Stimulated activated naive CD8-positive, alpha-beta T cell treated with anti-CD3 and anti-CD28 coated beads, Interleukin-15, Interleukin-2, amounts not matched to agents 100 U/mL and 50 U/mL, for 24 hours (primary cell): ENCODE data around the gene RASAL1.

Experiments
- ATAC-seq: fragments of 150-1000 bp; cut with Tn5 transposase; one replicate; pipeline ENCODE4 v1.10.0; 2021
- DNase-seq: peaks from one replicate; pipeline ENCODE4 v3.0.0; 2021

The RASAL1 gene

DNA sequence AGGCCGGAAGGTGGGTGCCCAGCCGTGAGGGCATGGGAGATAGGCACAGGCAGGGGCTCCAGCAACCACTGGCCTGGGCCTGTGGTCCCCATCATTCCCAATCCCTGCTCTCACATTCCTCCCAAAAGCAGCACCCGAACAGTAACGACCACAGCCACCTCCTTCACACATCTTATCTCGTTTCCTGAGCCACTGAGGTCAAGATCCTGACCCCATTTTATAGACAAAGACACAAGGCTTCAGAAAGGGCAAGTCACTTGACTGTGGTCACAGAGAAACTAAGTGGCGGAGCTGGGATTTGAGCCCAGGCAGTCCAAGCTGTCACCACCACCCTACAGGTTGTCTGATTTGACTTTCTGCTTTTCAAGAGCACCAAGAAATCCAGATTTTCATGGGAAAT is 40.2 kb downstream of the RASAL1 start:
- DNase-seq: no peak
- no peak for ATAC-seq

DNA sequence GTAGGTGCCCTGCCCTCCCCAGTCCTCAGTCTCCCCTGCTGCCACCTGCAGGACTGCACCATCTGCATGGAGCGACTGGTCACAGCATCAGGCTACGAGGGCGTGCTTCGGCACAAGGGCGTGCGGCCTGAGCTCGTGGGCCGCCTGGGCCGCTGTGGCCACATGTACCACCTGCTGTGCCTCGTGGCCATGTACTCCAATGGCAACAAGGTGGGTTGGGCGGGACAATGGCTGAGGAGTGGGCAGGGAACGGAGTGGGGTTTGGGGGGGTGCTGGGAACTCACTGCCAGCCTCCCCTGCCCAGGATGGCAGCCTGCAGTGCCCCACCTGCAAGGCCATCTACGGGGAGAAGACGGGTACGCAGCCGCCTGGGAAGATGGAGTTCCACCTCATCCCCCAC is 40.8 kb downstream of the RASAL1 start:
- no peak for DNase-seq
- no peak for ATAC-seq

DNA sequence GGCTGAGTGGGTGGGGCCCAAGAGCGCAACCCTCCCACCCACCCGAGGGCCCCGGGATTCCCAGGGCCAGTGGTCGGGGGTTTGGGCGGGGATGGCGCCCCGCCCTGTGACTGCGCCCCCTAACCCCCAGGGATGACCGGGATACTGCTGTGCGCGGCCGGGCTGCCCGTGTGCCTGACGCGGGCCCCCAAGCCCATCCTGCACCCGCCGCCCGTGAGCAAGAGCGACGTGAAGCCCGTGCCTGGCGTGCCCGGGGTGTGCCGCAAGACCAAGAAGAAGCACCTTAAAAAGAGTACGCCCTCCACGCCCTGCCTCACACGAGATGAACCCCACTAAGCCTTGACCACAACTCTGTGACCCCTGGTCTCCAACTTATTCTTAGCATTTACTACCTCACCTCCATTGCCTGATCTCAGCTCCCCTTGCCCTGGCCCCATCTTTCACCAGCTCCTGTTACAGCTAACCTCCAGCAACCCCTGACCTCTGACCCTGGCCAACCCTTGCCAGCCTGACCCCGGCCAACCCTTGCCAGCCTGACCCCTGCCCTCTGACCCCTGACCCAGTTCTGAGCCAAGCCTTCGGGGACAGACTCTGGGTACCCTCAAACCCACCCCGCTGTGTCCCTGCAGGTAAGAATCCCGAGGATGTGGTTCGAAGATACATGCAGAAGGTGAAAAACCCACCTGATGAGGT is 42.0 kb downstream of the RASAL1 start:
- ATAC-seq: no peak

DNA sequence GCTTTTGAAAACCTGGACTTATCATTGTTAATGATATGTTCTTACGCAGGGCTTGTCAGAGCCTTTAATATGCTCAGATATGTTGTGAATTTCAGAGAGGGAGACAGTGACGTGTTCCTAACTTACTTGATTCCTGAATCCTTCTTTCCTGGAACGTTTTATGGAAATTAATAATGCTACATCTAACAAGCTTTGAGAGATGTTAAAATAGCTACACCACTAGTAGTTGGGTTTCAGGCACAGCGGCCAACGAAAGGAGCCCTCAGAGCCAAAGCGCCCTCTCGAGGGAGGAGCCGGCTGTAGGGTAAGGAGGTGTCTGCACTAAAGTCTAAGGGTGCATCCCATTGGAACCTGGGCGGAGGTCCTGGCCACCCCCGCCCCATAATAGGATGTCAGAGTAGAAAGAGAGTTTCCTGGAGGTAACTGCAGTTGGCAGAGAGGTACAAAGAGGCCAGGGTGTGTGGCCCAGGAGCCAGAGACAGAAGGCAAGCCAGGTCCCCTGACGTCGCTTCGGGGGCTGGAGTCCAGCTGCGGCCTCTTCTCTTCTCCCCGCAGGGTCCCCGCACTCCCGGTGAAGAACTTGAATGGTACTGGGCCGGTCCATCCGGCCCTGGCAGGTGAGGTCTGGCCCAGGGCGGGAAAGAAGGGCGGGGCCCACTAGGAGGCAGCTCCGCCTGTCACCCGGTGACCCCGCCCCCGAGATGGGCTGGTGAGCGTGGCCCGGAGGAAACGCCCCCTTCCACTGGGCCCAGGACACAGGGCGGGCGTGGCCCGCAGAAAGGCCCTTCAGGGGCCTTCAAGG is 42.8 kb downstream of the RASAL1 start:
- no peak for DNase-seq
- no peak for ATAC-seq

More for the DNA sequence above, 42.0 kb downstream of the RASAL1 start:
- no peak for DNase-seq

DNA sequence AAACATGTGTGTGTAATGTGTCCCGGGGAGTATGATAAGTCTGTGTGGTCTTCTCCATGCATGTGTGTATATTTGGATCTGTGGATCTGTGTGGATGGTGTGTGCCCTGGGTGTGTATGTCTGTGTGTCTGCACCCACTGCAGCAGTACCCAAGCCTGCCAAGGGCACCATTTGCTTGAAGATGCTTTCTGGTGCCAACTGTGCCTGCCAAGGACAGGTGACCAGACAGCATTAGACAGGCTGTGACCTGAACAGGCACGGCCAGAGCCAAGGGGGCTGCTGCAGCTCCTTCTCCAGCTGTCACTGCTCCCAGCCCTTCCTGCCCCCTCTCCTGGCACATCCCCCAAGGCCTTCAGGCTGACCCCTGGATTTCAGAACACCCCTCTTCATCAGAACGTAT is 44.1 kb downstream of the RASAL1 start:
- no peak for ATAC-seq

DNA sequence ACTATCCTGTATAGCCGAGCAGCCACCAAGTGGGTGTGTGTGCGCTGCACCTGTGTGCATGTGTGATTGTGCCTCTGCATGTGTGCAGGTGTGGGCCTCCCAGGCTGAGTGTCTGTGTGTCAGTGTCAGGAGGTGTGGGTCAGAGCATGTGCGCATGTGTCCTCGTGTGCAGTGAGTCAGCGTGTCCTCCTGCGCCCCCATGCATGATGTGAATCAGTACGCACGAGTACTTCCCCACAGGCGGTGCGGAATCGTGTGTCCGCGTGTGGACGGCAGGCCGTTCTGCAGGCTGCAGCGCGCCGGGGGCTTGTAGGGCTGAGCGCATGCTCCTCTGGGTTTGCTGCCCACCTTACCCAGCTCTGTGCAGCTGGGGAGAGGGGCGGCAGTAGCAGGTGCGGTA is 44.8 kb downstream of the RASAL1 start:
- ATAC-seq (no peak), DNase-seq (no peak)

More for the DNA sequence above, 44.1 kb downstream of the RASAL1 start:
- DNase-seq: no peak

DNA sequence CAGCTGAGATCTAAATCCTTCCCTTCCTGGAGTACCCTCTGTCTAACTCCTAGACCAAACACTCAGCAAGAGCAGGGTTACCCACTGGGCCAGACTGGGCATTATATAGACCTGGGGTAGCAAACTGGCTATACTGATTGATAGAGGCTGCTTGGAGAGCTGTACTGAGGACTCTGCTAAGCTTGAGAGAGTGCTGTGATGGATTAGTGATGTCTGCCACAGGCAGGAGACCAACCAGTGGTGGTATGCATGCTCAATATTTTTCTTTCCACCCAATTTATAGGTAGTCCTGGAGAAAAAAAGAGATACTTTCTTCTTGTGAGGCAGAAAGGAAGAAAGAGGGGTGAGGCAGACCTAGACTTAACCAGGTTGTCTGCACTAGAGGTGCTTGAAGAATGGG is 45.7 kb downstream of the RASAL1 start:
- ATAC-seq: no peak
- no peak for DNase-seq

DNA sequence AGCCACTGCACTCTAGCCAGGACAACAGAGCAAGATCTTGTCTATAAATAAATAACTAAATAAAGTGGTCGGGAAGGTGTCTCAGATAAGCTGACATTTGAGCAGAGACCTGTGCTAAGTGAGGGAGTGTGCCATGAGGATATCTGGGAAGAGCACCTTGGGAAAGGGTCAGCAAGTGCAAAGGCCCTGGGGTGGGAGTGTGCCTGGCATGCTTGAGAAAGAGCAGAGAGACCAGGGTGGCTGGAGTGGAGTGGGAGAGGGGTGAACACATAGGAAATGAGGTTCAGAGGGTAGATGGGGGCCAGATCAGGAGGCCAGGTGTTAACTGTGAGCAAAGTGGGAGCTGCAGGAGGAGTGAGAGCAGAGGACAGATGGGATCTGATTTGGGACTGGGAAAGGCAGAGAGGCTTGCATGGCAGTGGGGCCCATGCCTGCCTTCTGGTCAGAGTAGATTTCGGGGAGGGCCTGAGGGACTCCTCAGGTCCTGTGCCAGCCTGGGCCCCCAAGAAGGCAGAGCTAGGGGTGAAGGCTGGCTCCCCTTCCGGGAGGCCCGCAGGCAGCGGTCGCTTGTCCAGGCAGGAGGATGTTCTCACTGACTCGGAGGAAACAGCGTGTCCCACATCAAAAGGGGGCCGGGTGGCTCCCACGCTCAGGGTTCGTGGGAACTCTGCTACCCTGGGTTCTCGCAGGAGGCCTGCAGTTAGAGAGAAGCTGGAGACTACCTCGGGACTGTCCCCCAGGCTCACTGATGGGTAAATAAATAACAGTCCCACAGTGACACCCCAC is 46.4 kb downstream of the RASAL1 start:
- ATAC-seq (peak; percentile 62), DNase-seq (peak; percentile 66)

DNA sequence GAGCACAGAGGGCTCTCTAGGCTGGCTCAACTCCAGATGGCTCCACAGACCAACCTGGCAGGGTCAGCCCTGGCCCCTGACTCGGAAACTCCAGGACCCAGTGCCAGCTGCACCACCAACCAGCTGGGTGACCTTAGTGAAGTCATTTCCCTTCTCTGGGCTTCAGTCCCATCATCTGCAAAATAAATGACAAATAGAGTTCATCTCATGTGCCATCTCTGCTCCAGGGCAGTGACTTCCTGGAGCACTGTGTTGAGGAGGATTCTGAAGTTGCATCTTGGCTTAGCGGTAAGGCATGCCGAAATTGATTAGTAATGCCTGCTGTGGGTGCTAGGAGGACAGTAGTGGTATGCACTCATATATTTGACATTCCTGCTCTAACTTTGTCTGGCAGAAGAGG is 47.5 kb downstream of the RASAL1 start:
- no peak for DNase-seq
- ATAC-seq: no peak

DNA sequence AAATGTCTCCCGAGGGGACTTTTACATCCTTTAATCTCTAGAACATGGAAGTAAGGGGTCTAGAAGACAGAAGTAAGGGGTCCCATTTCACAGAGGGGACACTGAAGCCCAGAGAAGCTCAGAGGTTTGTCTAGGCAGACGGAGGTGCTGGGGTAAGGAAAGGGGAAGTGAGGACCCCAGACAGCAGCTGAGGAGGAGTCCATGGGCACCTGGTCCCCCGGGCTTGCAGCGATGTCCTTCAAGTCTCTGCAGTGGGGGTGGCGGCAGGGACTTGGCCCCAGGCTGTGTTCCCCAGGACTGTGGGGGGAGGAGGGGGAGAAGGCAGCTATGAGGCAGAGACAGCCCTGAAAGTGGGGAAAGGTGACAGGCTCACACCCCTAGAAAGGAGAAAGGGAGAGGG is 48.4 kb downstream of the RASAL1 start:
- ATAC-seq: no peak
- DNase-seq: no peak

DNA sequence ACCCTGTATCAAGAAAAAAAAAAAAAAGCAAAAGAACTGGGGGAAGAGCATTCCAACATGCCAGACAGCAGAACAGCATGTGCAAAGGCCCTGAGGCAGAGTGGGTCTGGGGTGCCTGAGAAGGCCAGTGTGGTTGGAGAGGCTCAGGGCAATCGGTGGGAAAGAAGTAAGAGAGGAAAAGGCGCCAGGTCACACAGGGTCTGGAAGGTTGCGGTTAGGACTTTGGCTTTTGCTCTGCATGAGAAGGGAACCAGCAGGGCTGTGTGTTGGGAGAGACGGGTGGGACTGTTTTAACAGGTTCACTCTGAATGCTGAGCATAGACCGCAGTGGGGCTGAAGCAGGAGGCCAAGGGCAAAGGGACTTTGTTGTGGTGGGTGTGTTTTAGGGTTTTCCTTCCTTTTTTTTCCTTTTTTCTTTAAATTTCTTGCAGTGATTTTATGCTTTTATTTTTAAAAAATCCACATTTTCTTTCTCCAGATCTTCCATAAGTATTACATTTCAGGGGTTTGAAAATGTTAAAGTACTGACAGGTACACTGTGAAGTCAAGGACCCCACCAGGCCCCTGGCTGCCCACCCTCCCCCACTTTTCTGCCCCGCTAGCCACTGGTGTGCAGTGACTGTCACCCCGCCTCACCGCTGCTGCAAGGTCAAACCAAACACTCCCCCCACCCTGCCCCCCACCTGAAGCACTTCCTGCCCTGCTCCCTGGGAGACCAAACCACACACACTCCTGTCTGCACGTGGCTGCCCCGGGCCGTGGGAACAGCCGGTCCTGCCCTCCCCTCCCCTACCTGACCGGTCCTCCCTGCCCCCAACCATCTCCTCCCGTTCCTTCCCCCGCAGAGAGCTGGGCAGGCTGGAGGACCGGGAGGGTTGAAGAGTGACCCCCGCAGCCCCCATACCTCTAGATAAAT is 49.1 kb downstream of the RASAL1 start:
- DNase-seq (peak; percentile 54), ATAC-seq (peak; percentile 6)

DNA sequence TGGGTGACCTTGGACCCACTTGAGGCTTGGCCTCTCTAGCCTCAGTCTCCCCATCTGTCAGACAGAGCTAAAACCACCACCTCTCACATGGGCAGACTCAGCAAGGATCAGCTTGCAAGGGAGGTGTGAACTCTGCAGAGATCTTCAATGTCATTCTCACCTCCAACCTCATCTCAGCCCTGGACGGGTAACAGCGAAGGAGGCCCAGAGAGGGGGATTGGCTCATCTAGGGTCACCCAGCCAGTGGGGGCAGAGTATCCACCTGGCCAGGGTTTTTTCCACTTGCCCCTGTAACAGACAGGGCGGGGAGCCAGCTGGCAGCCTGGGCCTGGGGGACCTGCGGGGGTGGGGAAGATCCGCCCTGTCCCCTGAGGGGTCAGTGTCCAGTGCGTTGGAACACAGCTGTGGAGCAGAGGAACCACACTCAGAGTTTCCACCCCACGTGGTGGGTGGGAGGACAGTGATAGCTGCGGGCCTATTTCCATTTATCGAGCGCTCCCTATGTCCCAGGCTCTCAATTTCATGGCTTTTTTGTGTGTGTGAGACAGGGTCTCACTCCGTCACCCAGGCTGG is 51.6 kb downstream of the RASAL1 start:
- no peak for ATAC-seq
- no peak for DNase-seq

DNA sequence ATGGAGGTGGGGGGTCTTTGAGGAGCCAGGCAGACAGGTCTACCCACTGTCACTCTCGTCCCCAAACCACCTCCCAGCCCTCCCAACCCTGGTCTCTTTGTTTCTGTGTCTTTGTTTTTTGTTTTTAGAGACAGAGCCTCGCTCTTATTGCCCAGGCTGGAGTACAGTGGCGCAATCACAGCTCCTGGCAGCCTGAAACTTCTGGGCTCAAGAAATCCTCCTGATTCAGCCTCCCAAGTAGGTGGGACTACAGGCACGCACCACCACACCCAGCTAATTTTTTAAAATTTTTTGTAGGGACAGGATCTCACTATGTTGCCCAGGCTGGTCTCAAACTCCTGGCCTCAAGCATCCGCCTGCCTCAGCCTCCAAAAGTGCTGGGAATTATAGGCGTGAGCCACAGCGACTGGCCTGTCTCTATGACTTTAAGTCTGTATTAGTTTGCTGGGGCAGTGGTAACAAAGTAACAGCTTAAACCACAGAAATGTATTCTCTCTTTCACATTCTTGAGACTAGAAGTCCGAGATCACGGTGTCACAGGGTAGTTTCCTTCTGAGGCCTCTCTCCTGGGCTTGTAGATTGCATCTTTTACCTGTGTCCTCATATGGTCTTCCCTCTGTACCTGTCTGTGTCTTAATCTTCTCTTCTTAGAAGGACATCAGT is 52.9 kb downstream of the RASAL1 start:
- no peak for DNase-seq
- ATAC-seq: no peak

DNA sequence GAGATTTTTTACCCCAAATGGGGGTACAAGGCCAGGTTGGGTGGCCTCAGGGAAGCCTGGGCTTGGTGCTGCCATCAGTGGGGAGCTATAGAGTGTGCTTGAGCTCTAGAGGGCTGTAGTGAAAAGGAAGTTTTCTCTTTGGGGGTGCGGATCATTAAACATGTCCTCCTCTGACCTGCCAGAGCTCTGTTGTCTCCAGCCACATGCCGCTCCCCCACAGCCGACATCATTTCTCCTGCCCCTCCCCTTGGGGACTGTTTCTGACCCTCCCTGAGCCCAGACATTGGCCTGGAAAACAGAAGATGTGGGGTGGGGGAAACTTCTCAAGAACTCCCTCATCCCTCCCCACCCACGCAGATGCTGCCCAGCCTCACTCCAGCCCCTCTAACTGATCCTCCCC is 53.7 kb downstream of the RASAL1 start:
- DNase-seq (no peak), ATAC-seq (no peak)

DNA sequence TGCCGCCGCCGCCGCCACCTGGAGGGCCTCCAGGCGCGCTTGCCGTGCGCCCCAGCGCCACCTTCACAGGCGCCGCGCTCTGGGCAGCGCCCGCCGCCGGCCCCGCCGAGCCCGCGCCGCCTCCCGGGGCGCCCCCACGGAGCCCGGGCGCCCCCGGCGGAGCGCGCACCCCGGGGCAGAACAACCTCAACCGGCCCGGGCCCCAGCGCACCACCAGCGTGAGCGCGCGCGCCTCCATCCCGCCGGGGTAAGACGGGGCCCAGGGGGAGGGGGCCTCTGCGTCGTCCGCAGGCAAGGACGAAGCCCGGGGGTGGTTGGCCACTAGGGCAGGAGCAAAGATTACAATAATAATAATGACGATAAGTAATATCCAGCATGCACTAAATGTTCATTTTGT is 57.7 kb downstream of the RASAL1 start:
- DNase-seq: no peak
- ATAC-seq: no peak

DNA sequence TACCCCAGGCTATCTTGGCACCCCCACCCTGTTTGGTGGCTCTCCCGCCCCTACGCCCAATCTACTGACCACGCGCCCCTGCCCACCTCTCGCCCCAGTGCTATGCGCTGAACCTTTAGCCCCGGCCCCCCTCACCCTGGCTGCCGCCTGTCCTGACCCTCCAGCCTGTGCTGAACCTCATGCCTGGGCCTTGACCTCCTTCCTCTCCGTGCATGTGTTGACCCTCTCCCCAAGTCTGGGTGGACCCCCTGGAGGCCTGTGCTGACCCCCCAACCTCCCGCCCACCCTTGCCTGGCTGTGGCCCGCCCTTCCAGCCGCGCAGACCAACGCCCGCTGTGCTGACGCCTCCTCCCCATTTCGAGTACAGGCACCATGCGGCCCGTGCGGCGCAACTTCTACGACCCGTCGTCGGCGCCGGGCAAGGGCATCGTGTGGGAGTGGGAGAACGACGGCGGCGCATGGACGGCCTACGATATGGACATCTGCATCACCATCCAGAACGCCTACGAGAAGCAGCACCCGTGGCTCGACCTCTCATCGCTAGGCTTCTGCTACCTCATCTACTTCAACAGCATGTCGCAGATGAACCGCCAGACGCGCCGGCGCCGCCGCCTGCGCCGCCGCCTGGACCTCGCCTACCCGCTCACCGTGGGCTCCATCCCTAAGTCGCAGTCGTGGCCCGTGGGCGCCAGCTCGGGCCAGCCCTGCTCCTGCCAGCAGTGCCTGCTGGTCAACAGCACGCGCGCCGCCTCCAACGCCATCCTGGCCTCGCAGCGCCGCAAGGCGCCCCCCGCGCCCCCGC is 58.3 kb downstream of the RASAL1 start:
- ATAC-seq (no peak), DNase-seq (no peak)

DNA sequence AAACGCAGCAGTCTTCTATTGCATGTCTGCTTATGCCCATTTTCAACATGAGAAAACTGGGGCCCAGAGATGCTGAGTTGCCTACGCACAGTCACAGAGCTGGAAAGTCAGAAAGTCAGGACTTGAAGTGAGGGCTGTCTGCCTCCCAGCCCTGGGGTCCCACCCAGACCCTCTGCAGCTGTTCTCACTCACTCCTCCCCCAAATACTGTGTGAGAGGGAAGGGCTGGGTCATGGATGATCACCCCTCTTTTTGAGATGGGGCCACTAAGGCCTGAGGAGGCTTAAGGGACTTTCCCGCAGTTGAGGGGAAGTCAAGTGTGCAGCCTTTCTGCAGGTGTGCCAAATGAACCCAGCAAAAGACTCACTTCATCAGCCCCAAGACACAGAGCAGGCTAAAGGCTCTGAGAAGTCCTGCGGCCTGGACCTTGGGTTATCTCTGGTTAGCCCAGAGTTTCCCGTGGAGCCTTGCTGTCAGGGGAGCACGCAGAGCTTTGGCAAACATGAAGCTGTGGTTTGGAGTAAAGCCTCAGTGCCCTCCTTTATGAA is 60.4 kb downstream of the RASAL1 start:
- DNase-seq (no peak), ATAC-seq (peak; percentile 45)

DNA sequence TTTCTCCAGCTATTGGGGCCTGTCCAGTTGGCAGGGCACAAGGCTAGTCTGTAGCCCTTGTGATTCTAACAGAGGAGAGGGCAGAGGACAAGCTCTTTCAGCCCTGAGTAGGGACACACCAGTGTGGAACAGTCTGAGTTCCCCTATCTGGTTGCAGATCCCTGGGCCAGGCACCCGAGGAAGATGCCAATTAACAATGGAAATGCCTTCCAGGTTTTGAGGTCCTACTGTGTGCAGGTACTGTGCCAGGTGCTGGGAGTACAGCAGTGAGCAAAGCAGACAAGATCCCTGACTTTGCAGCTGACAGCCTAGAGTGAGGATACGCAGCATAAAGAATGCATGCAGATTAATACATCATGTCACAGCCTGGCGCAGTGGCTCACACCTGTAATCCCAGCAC is 62.0 kb downstream of the RASAL1 start:
- DNase-seq (no peak), ATAC-seq (no peak)

DNA sequence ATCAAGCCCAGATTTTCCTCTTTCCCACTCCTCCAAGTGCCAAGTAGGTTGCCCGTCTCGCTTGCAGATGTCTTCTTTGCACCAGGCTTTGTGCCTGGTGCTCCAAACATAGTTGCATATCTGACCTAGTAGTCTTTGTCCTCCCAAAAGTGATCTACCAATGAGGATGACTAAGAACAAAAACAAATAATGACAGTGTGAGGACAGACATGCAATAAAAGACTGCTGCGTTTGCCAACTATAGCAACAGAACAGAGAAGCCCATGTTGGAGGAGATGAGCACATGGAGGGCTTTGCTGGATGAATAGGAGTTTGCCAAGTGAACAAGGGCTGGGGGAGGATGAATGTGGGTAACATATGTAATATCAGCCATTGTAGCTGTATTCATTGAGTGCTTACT is 63.4 kb downstream of the RASAL1 start:
- ATAC-seq (no peak), DNase-seq (no peak)
